Activated naive CD8-positive, alpha-beta T cell treated with anti-CD3 and anti-CD28 coated beads for 36 hours (primary cell): ENCODE results near the gene ARHGEF5. TPM values are rescaled to one million over a fixed set of nuclear protein-coding genes. Genes with fewer than 3 reads are reported as not detected.

Experiments used
- total RNA-seq, 2 experiments: library from RNA; stranded (reverse); gene quantifications; one replicate each; pipeline ENCODE4 v1.2.3, GENCODE V29; 2021

ARHGEF5 gene
- total RNA-seq, 2 experiments from 2014 or later, result 10.9 to 13.3 TPM

Other genes starting within 250 kb of the ARHGEF5 start
- gene OR2A2, start 245.8 kb upstream of the ARHGEF5 start, total RNA-seq, result not detected
- not detected for gene OR2A14, start 232.2 kb upstream of the ARHGEF5 start, total RNA-seq
- 1 to 10 TPM in 1 of 2 experiments, under 1 TPM in 1; 0.90 to 1.8 TPM for gene CTAGE4, start 171.9 kb upstream of the ARHGEF5 start, total RNA-seq
- gene ARHGEF35, start 159.6 kb upstream of the ARHGEF5 start, total RNA-seq, result 1 to 10 TPM; 6.7 to 6.8 TPM
- gene OR2A42, start 115.8 kb upstream of the ARHGEF5 start, total RNA-seq, result not detected
- gene OR2A7, start 90.6 kb upstream of the ARHGEF5 start, total RNA-seq, result 1 to 10 TPM; 1.3 to 1.4 TPM
- 1 to 10 TPM in 1 of 2 experiments, not detected in 1; 1.9 TPM for gene CTAGE8, start 86.1 kb upstream of the ARHGEF5 start, total RNA-seq
- not detected for gene OR2A1, start 43.0 kb upstream of the ARHGEF5 start, total RNA-seq
- gene NOBOX, start 48.3 kb downstream of the ARHGEF5 start, total RNA-seq, result not detected